Measurements from ENCODE around the gene IGSF23. TPM values are rescaled to one million over a fixed set of nuclear protein-coding genes. Genes with fewer than 3 reads are reported as not detected.
A peak's percentile ranks its signal among the peaks of the same experiment; 100 is the strongest.
"Not testable (repeated sequence)": the region's sequence is repeated elsewhere in the genome, so short reads cannot be mapped to it uniquely, and the experiment has no call there.

The IGSF23 gene
- total RNA-seq, 1 experiment from 2014 or later = 0.37 TPM

DNA sequence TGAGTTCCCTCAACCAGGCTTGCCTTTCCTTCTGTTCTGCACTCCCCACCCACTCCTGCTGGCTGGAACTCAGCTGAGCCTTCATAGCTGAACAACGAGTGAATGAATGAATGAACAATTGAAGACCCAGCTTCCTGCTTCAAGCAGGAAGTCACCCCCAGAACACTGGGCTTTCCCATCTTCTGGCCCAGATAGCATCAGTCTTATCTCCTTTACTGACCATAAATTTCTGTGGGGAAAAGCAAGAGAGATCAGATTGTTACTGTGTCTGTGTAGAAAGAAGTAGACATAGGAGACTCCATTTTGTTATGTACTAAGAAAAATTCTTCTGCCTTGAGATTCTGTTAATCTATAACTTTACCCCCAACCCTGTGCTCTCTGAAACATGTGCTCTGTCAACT lies 19.5 kb upstream of the IGSF23 start:
- H3K4me3 ChIP-seq; H3K9me3 ChIP-seq (replicated peaks); H3K27ac ChIP-seq; H3K4me1 ChIP-seq (replicated peaks); DNase-seq (ENCODE audit: low read depth in 1 of 2, low spot score in 2 of 2); H3K36me3 ChIP-seq; H3K27me3 ChIP-seq (replicated peaks): not testable (repeated sequence)

GRCh38 chr19:44596428-44597130 lies 16.8 kb upstream of the IGSF23 start:
- Histone ChIP-seq H3K4me3 (no peak overlapping the region), H3K27ac (no peak overlapping the region), H3K9me3 (replicated peaks) (0 out of 2 replicates have a peak, but pooled peaks cover 3% of the 10 kb centered on the region), H3K36me3 (no peaks in the 10 kb centered on the region), H3K27me3 (replicated peaks) (no peaks in the 10 kb centered on the region), H3K4me1 (replicated peaks) (peaks cover 11% of the 10 kb centered on the region)
- no peak for DNase-seq (ENCODE audit: low read depth in 1 of 2, low spot score in 2 of 2)

GRCh38 chr19:44597131-44597491 lies 16.3 kb upstream of the IGSF23 start:
- Histone ChIP-seq H3K27ac (no peak overlapping the region), H3K4me3 (no peak overlapping the region), H3K36me3 (no peaks in the 10 kb centered on the region), H3K4me1 (replicated peaks) (peaks cover 13% of the 10 kb centered on the region), H3K9me3 (replicated peaks) (0 out of 2 replicates have a peak, but pooled peaks cover 3% of the 10 kb centered on the region), H3K27me3 (replicated peaks) (no peaks in the 10 kb centered on the region)
- DNase-seq (ENCODE audit: low read depth in 1 of 2, low spot score in 2 of 2) = no peak

DNA sequence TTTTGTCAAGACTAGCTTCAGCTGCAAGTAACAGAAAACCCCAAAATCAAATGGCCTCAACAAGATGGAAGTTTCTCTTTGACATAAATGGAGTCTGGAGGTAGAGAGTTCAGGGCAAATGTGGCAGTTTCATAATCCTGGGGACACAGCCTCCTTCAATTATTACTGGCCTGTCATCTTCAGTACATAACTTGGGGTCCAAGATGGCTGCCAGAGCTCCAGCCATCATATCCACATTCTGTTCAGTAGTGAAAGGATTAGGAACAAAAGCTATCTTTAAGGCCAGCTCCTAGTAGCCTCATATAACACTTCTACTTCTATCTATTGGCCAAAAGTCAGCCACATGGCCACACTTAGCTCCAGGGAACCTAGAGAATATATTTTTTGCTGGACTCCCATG lies 15.0 kb upstream of the IGSF23 start:
- 0 out of 2 replicates have a peak, but pooled peaks cover 3% of the 10 kb centered on the region for H3K9me3 ChIP-seq (replicated peaks)
- H3K27ac ChIP-seq = no peak overlapping the region
- no peaks in the 10 kb centered on the region for H3K36me3 ChIP-seq
- no peak for DNase-seq (ENCODE audit: low read depth in 1 of 2, low spot score in 2 of 2)
- no peak overlapping the region for H3K4me3 ChIP-seq
- H3K27me3 ChIP-seq (replicated peaks) = no peaks in the 10 kb centered on the region
- peaks cover 24% of the 10 kb centered on the region for H3K4me1 ChIP-seq (replicated peaks)

- DNase-seq (ENCODE audit: low read depth in 1 of 2, low spot score in 2 of 2) = no peak
- H3K9me3 ChIP-seq (replicated peaks) = 0 out of 2 replicates have a peak, but pooled peaks cover 3% of the 10 kb centered on the region
- no peak overlapping the region for H3K27ac ChIP-seq
- H3K4me3 ChIP-seq = no peak overlapping the region
- H3K27me3 ChIP-seq (replicated peaks) = no peaks in the 10 kb centered on the region
- H3K4me1 ChIP-seq (replicated peaks) = peaks cover 29% of the 10 kb centered on the region
- no peaks in the 10 kb centered on the region for H3K36me3 ChIP-seq
Observed at GRCh38 chr19:44598880-44599279, 14.5 kb upstream of the IGSF23 start.

DNA sequence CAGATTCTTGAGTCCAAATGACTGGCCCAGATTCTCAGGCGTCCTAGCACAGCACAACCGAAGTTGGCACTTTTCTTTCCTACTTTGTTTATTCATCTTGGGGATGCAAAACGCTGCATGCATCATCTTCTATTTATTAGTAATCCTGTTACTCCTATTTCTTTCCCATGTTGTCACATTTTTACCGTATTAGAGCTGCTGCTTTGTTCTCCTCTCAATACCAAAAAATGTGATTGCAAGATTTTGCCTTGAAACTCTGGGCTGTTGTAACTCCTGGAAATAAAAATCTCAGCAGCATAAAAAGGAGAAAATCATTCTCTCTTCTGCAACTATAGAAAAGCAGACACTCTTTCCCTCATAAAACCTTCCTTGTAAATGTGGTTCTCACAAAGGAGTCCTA lies 12.9 kb upstream of the IGSF23 start:
- DNase-seq (ENCODE audit: low read depth in 1 of 2, low spot score in 2 of 2) = no peak
- Histone ChIP-seq H3K27me3 (replicated peaks) (no peaks in the 10 kb centered on the region), H3K9me3 (replicated peaks) (0 out of 2 replicates have a peak, but pooled peaks cover 3% of the 10 kb centered on the region), H3K4me1 (replicated peaks) (peaks cover 37% of the 10 kb centered on the region), H3K36me3 (no peaks in the 10 kb centered on the region), H3K27ac (peak overlapping the region; percentile 29), H3K4me3 (no peak overlapping the region)

GRCh38 chr19:44602081-44602480 lies 11.3 kb upstream of the IGSF23 start:
- Histone ChIP-seq H3K27me3 (replicated peaks) (no peaks in the 10 kb centered on the region), H3K4me1 (replicated peaks) (peaks cover 48% of the 10 kb centered on the region), H3K4me3 (no peak overlapping the region), H3K36me3 (no peaks in the 10 kb centered on the region), H3K27ac (no peak overlapping the region), H3K9me3 (replicated peaks) (0 out of 2 replicates have a peak, but pooled peaks cover 5% of the 10 kb centered on the region)
- no peak for DNase-seq (ENCODE audit: low read depth in 1 of 2, low spot score in 2 of 2)

DNA sequence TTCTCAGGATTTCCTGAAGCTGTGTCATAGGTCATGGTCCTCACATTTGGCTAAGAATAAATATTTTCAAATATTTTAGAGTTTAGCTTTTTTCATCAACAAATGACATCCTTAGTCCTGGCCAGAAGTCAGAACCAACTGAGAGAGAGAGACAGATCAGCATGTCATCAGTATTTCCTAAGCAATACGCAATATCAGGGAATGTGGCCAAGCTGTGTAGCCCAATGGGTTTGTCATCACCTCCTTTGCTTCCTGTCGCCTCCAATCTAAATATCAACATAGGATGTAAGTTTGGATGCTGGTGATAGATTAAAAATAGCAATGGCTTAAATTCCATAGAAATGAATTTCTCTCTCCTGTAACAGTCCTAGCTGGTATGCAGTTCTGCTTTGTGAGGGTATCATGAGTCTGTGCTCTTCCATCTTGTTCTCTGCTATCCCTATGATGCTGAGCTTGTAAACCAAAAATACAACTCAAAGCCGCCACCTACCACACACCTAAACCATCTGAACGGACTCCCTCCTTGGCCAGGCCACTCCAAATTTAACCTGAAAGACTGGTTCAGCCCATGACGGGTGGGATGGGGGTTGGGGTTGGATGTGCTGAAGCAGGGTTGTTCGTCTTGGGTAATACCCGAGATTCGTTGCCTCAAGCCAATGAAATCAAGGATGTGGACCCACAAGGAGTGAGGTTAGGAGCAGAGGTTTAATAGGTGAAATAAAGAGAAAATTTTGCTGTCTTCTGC lies 10.0 kb upstream of the IGSF23 start:
- no peaks in the 10 kb centered on the region for H3K36me3 ChIP-seq
- peak overlapping the region; percentile 66 for H3K27ac ChIP-seq
- no peak overlapping the region for H3K4me3 ChIP-seq
- peaks cover 61% of the 10 kb centered on the region for H3K4me1 ChIP-seq (replicated peaks)
- H3K9me3 ChIP-seq (replicated peaks) = 0 out of 2 replicates have a peak, but pooled peaks cover 3% of the 10 kb centered on the region
- peak; percentile 66 to 69 for DNase-seq (ENCODE audit: low read depth in 1 of 2, low spot score in 2 of 2)
- H3K27me3 ChIP-seq (replicated peaks) = no peaks in the 10 kb centered on the region

DNA sequence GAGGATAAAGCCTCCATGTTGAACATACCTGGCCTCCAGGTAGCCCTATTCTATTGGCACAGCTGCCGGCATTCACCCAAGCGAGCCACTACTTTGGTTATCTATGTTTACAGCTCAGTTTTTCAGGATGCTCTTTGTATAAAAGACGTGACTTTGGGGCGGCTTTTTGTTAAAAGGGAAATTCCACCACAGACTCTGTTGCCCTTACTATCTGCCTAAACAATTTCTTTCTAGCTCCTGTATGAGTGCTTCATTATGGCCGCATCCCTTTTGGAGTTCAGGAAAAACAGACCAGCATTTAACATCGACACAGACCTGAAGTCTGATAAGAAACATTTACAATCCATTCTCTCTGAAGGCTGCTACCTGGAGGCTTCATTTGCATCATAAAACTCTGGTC lies 9.1 kb upstream of the IGSF23 start:
- H3K27me3 ChIP-seq (replicated peaks) = no peaks in the 10 kb centered on the region
- H3K9me3 ChIP-seq (replicated peaks) = 0 out of 2 replicates have a peak, but pooled peaks cover 2% of the 10 kb centered on the region
- no peak for DNase-seq (ENCODE audit: low read depth in 1 of 2, low spot score in 2 of 2)
- H3K4me1 ChIP-seq (replicated peaks) = peaks cover 69% of the 10 kb centered on the region
- no peak overlapping the region for H3K4me3 ChIP-seq
- H3K27ac ChIP-seq = no peak overlapping the region
- no peaks in the 10 kb centered on the region for H3K36me3 ChIP-seq

GRCh38 chr19:44605547-44605946 lies 7.8 kb upstream of the IGSF23 start:
- Histone ChIP-seq H3K4me3 (no peak overlapping the region), H3K36me3 (no peaks in the 10 kb centered on the region), H3K27ac (no peak overlapping the region), H3K4me1 (replicated peaks) (peaks cover 71% of the 10 kb centered on the region), H3K27me3 (replicated peaks) (no peaks in the 10 kb centered on the region), H3K9me3 (replicated peaks) (0 out of 2 replicates have a peak, but pooled peaks cover 2% of the 10 kb centered on the region)
- no peak for DNase-seq (ENCODE audit: low read depth in 1 of 2, low spot score in 2 of 2)

DNA sequence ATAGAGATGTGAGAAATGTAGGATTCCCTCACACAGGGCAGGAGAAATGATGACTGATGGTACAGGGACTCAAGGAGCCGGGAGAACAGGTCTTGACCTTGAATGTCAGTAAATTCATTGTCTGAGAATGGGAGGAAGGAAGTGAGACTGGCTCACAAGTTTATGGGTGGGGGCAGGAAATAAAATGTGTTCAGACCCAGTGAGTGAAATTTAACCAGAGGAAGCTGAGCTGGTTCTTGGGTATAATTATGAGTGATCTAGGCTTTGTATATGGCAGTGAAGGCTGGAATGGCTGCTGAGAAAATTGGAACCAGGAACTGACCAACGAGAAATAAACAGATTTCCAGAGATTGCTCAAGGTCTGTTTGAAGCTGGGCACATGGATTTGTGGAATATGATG lies 6.3 kb upstream of the IGSF23 start:
- H3K4me1 ChIP-seq (replicated peaks) = peaks cover 65% of the 10 kb centered on the region
- H3K36me3 ChIP-seq = no peaks in the 10 kb centered on the region
- peak overlapping the region; percentile 9; the same call in 1 of the 2 replicates for H3K27ac ChIP-seq
- H3K9me3 ChIP-seq (replicated peaks) = 0 out of 2 replicates have a peak, but pooled peaks cover 2% of the 10 kb centered on the region
- DNase-seq (ENCODE audit: low read depth in 1 of 2, low spot score in 2 of 2) = peak in 1 of 2 experiments; percentile 46
- no peak overlapping the region for H3K4me3 ChIP-seq
- no peaks in the 10 kb centered on the region for H3K27me3 ChIP-seq (replicated peaks)

DNA sequence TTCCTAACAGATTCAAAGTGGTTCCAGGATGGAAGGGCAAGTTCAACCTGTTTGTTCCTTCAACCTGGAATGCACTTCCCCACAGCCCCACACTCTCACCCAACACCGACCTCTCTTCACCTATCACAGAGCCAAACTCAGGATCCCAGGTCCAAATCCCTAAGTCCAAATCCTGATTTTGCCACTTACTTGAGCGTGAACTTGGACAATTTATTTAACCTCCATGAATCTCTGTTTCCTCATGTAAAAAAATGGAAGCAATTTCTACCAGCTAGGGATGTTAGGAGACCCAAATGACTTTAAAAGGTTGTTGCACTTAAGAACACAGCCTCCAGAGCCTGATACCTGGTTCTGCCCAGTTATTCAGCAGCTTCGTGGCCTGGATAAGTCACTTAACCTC lies 5.4 kb upstream of the IGSF23 start:
- Histone ChIP-seq H3K27ac (peak overlapping the region; percentile 20; the same call in 1 of the 2 replicates), H3K4me3 (no peak overlapping the region), H3K4me1 (replicated peaks) (peaks cover 58% of the 10 kb centered on the region), H3K36me3 (no peaks in the 10 kb centered on the region), H3K9me3 (replicated peaks) (0 out of 2 replicates have a peak, but pooled peaks cover 2% of the 10 kb centered on the region), H3K27me3 (replicated peaks) (no peaks in the 10 kb centered on the region)
- no peak for DNase-seq (ENCODE audit: low read depth in 1 of 2, low spot score in 2 of 2)

GRCh38 chr19:44608391-44608821 lies 5.0 kb upstream of the IGSF23 start:
- H3K36me3 ChIP-seq = no peaks in the 10 kb centered on the region
- H3K27ac ChIP-seq = peak overlapping the region; percentile 20; the same call in 1 of the 2 replicates
- 0 out of 2 replicates have a peak, but pooled peaks cover 2% of the 10 kb centered on the region for H3K9me3 ChIP-seq (replicated peaks)
- no peak for DNase-seq (ENCODE audit: low read depth in 1 of 2, low spot score in 2 of 2)
- H3K4me1 ChIP-seq (replicated peaks) = peaks cover 53% of the 10 kb centered on the region
- no peaks in the 10 kb centered on the region for H3K27me3 ChIP-seq (replicated peaks)
- no peak overlapping the region for H3K4me3 ChIP-seq

DNA sequence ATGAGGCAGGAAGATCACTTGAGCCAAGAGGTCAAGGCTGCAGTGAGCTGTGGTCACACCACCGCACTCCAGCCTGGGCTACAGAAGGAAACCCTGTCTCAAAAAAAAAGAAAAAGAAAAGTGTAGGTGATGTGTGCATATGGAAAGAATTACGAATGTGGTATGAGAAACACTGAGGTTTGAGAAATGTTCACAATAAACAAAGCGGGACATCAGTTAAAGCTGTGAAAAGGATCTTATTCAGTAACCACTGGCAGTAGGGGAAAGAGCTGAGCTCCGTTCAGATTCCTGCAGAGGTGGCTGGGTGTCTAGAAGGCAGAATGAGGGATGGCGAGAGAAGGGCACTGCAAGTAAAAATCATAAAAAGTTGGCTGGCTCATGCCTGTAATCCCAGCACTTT lies 4.1 kb upstream of the IGSF23 start:
- H3K27ac ChIP-seq = no peak overlapping the region
- peak in 1 of 2 experiments; percentile 60 for DNase-seq (ENCODE audit: low read depth in 1 of 2, low spot score in 2 of 2)
- no peak overlapping the region for H3K4me3 ChIP-seq
- 0 out of 2 replicates have a peak, but pooled peaks cover 2% of the 10 kb centered on the region for H3K9me3 ChIP-seq (replicated peaks)
- H3K36me3 ChIP-seq = no peaks in the 10 kb centered on the region
- H3K27me3 ChIP-seq (replicated peaks) = no peaks in the 10 kb centered on the region
- peaks cover 45% of the 10 kb centered on the region for H3K4me1 ChIP-seq (replicated peaks)
